AG09309 (cell line): Measurements from ENCODE around the gene AJUBA.
"Not testable (repeated sequence)": the region's sequence is repeated elsewhere in the genome, so short reads cannot be mapped to it uniquely, and the experiment has no call there.

ENCODE experiments used
- DNase-seq: peaks from one replicate; pipeline ENCODE4 v3.0.0-alpha.2; 2010; ENCODE audit warnings: low read depth
- H3K4me3 ChIP-seq: 2 replicates; pipeline ENCODE4 v1.5.1; 2011; ENCODE audit warnings: mild to moderate bottlenecking, low read depth, low read length, moderate library complexity; ENCODE audit not compliant: control insufficient read depth
- CTCF ChIP-seq: IDR thresholded peaks from 2 replicates; pipeline ENCODE4 v1.5.1; 2011; ENCODE audit warnings: mild to moderate bottlenecking, low read depth, low read length, inconsistent platforms; ENCODE audit not compliant: insufficient read depth, control insufficient read depth; ENCODE audit errors: missing control alignments

AJUBA gene

GRCh38 chr14:23006544-23007419 lies 24.4 kb upstream of the AJUBA start:
- H3K4me3 ChIP-seq: peak overlapping the region; percentile 75
- TF ChIP-seq CTCF: peak; percentile 47
- peak; percentile 92 for DNase-seq

- no peak for TF ChIP-seq CTCF
- no peak for DNase-seq
- peak overlapping the region; percentile 75 for H3K4me3 ChIP-seq
Measured at GRCh38 chr14:23006188-23006534, 23.8 kb upstream of the AJUBA start.

GRCh38 chr14:23005451-23006187 lies 23.3 kb upstream of the AJUBA start:
- no peak for DNase-seq
- TF ChIP-seq CTCF: no peak
- H3K4me3 ChIP-seq: no peak overlapping the region

GRCh38 chr14:23004274-23004673 lies 21.9 kb upstream of the AJUBA start:
- not testable (repeated sequence) for DNase-seq, H3K4me3 ChIP-seq

- DNase-seq: no peak
- TF ChIP-seq CTCF: no peak
Measured at GRCh38 chr14:23002592-23002991, 20.2 kb upstream of the AJUBA start.

GRCh38 chr14:23000860-23001259 lies 18.5 kb upstream of the AJUBA start:
- no peak for DNase-seq
- no peak for TF ChIP-seq CTCF
- no peak overlapping the region for H3K4me3 ChIP-seq

More at GRCh38 chr14:23002592-23002991, 20.2 kb upstream of the AJUBA start:
- H3K4me3 ChIP-seq: no peak overlapping the region
